Neural crest cell (in vitro differentiated cells): ENCODE results near the gene SLAMF9. TPM values are rescaled to one million over a fixed set of nuclear protein-coding genes. Genes with fewer than 3 reads are reported as not detected.

Experiments used
- DNase-seq: peaks from one replicate; pipeline ENCODE4 v3.0.0; 2021; ENCODE audit warnings: low read depth, mixed read lengths, low spot score
- H3K27ac Mint-ChIP-seq: one replicate; pipeline ENCODE4 v1.8.0; 2021; ENCODE audit warnings: mild to moderate bottlenecking, mixed read lengths; ENCODE audit not compliant: unreplicated experiment
- H3K27me3 Mint-ChIP-seq: 2 replicates; pipeline ENCODE4 v1.8.0; 2021; ENCODE audit warnings: low read depth, mild to moderate bottlenecking, mixed read lengths
- H3K36me3 Mint-ChIP-seq: 2 replicates; pipeline ENCODE4 v1.8.0; 2021; ENCODE audit warnings: low read depth, mild to moderate bottlenecking, mixed read lengths
- H3K4me1 Mint-ChIP-seq: 2 replicates; pipeline ENCODE4 v1.8.0; 2021; ENCODE audit warnings: mixed read lengths
- H3K4me3 Mint-ChIP-seq: one replicate; pipeline ENCODE4 v1.8.0; 2021; ENCODE audit warnings: mild to moderate bottlenecking, mixed read lengths
- H3K9me3 Mint-ChIP-seq: 2 replicates; pipeline ENCODE4 v1.8.0; 2021; ENCODE audit warnings: mixed read lengths
- total RNA-seq: library from RNA; stranded (reverse); gene quantifications from 2 replicates; pipeline ENCODE4 v1.2.1, GENCODE V29; 2021
- TF ChIP-seq, protein P1 (sequence below): fragments of 200-600 bp; sonication (generic); conservative IDR thresholded peaks from 2 replicates; pipeline ENCODE4 v1.5.0; 2021; ENCODE audit warnings: antibody characterized with exemption, mild to moderate bottlenecking

The SLAMF9 gene
- total RNA-seq, 1 donor from 2014 or later: not detected

DNA sequence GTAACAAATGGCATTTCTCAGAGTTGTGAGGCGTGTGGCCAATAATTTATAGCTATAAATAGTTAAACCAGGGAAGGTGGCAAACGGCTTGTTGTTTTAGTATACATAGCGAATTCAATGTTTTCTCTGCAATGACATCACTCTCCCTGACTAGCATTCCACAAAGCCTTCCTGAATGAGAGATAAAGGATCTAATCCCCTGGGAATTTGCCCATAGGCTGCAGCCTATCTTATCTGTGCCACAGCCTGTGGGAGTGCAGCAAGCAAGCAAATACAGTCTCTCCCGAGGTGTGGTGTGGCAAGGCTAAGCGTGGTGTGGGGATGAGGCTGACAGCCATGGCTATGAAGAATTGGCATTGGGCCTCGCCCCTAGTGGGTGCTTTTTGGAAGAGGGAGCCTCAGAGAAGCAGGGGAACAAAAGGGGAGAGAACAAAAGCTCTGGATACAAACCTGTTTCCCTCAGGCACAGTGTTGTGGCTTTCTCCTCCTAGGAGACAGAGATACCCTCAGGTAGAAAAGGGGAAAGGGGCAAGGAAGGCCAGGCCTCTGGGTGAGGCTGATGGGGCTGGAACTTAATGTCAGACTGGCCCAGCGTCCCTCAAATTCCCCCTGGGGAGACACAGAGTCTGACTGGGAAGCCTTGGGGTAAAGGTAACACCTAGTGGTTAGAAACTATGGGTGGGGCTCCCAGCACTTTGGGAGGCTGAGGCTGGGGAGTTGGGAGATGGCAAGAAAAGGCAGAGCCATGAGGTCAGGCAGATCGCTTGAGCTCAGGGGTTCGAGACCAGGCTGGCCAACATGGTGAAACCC is 37.6 kb downstream of the SLAMF9 start:
- H3K4me1 Mint-ChIP-seq: peaks cover 12% of the 10 kb centered on the region
- DNase-seq: no peak
- no peak overlapping the region for H3K4me3 Mint-ChIP-seq
- no peaks in the 10 kb centered on the region for H3K36me3 Mint-ChIP-seq
- peak overlapping the region; percentile 92 for H3K27ac Mint-ChIP-seq
- H3K9me3 Mint-ChIP-seq: no peaks in the 10 kb centered on the region
- TF ChIP-seq, protein P1, sequence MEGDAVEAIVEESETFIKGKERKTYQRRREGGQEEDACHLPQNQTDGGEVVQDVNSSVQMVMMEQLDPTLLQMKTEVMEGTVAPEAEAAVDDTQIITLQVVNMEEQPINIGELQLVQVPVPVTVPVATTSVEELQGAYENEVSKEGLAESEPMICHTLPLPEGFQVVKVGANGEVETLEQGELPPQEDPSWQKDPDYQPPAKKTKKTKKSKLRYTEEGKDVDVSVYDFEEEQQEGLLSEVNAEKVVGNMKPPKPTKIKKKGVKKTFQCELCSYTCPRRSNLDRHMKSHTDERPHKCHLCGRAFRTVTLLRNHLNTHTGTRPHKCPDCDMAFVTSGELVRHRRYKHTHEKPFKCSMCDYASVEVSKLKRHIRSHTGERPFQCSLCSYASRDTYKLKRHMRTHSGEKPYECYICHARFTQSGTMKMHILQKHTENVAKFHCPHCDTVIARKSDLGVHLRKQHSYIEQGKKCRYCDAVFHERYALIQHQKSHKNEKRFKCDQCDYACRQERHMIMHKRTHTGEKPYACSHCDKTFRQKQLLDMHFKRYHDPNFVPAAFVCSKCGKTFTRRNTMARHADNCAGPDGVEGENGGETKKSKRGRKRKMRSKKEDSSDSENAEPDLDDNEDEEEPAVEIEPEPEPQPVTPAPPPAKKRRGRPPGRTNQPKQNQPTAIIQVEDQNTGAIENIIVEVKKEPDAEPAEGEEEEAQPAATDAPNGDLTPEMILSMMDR: no peak
- peaks cover 4% of the 10 kb centered on the region for H3K27me3 Mint-ChIP-seq

DNA sequence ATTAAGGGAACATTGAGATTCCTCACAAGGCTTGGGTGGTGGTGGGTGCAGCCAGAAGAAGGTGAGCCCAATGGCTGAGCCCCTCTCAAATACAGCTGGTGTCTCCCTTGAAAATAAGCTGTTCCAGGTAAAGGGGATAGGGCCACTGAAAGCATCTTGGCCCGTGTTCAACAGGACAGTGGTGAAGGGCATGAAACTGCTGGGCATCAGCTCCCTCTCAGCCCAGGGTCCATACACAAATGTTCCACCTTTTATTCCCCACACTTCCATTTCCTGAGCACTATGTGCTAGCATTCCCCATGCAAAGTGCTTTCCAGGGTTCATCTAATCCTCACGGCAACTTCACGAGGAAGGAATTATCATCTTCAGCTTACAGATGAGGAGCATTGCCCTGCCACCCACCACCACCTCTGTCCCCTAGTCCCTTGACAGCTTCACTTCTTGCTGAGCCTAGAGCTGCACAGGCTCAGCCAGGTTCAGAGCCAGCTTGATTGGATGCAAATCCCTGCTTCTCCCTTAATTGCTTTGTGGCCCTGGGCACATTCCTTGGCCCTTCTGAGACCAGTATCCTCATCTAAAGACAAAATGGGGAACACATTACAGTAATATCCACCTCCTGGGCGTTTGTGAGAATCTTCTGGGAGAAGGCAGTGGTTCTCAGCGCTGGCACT is 38.3 kb downstream of the SLAMF9 start:
- TF ChIP-seq, protein P1: no peak
- Mint-ChIP-seq H3K36me3 (no peaks in the 10 kb centered on the region), H3K9me3 (no peaks in the 10 kb centered on the region), H3K27me3 (no peaks in the 10 kb centered on the region), H3K4me1 (peaks cover 15% of the 10 kb centered on the region), H3K4me3 (no peak overlapping the region), H3K27ac (peak overlapping the region; percentile 38)
- no peak for DNase-seq

DNA sequence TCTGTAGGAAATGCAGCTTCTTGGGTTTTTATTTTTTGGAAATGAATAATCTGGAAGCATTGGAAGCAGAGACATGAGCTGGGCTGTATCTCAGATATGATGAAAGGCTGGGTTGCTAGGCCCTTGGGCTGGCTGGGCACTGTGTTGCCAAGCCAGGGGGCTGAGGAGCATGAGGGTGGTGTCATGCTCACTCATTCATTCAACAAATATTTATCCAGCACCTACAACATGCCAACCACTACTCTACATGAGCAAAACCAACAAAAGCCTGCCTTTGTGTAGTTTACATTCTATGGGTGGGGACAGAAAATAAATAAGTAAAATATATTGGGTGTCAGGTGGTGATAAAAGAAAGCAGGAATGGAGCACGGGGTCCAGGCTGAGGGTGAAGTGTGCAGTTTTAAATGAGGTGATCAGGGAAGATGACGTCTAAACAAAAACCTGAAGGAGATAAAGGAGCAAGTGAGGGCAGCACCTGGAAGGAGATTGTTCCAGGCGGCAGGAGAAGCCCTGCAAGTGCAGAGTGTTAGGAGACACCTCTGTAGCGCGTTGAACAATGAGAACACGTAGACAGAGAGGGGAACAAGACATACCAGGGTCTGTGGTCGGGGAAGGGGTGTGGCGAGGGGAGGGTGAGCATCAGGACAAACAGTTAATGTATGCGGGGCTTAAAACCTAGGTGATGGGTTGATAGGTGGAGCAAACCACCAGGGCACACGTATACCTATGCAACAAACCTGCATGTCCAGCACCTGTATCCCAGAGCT is 39.6 kb downstream of the SLAMF9 start:
- Mint-ChIP-seq H3K36me3 (no peaks in the 10 kb centered on the region), H3K27me3 (no peaks in the 10 kb centered on the region), H3K9me3 (no peaks in the 10 kb centered on the region), H3K27ac (no peak overlapping the region), H3K4me1 (peaks cover 26% of the 10 kb centered on the region), H3K4me3 (no peak overlapping the region)
- no peak for DNase-seq
- TF ChIP-seq, protein P1: no peak

DNA sequence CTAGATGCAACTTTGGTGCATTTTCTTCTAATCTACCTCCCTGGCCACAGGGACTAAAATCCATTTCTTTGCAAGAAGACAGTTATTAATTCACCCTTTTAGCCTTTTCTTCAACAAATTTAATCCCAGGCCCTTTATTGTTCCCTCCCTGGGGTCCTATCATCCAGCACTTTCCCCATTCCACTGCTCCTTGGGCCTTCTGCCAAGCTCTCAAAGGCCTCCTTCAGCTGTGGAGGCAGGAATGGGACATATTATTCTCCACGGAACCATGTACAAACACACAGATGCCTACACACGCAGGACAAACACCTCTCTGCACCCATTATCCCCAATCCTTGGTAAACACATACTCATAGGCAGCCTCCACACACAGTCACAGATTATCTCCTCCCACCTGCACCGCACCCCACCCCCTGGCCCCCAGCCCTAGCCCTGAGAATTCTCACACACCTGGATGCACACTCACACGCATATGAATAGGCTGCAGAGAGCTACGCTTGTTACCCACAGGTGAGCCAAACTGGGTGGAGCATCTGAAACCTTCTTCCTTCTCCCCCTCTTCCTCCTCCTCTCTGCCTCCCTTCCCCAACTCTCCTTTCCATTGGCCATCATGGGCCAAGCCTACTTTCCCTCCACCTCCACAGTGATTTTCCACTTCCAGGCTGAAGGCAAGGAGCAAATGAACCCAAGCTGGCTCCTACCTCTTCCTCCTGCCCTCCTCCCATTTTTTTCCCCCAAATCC is 40.4 kb downstream of the SLAMF9 start:
- Mint-ChIP-seq H3K27me3 (no peaks in the 10 kb centered on the region), H3K4me3 (no peak overlapping the region), H3K27ac (no peak overlapping the region), H3K36me3 (no peaks in the 10 kb centered on the region), H3K9me3 (no peaks in the 10 kb centered on the region), H3K4me1 (peaks cover 26% of the 10 kb centered on the region)
- no peak for DNase-seq
- TF ChIP-seq, protein P1: no peak
